ENCODE measurements around the gene OR10AD1.
"Not testable (repeated sequence)": the region's sequence is repeated elsewhere in the genome, so short reads cannot be mapped to it uniquely, and the experiment has no call there.

The OR10AD1 gene

GRCh38 chr12:48156652-48157017 is 46.5 kb downstream of the OR10AD1 start:
- H3K27ac ChIP-seq (ENCODE audit: low read length), result no peak overlapping the region
- H3K27me3 ChIP-seq (ENCODE audit: control insufficient read depth, insufficient read depth, low read length), result no peaks in the 10 kb centered on the region
- no peaks in the 10 kb centered on the region for H3K9me3 ChIP-seq (ENCODE audit: control insufficient read depth, low read depth, low read length)
- H3K9ac ChIP-seq (ENCODE audit: low read length), result peak overlapping the region; percentile 65
- H3K4me3 ChIP-seq (ENCODE audit: low read length), result peak overlapping the region; percentile 99
- H3K4me1 ChIP-seq (ENCODE audit: control insufficient read depth, low read depth, low read length), result peaks cover 3% of the 10 kb centered on the region
- no peaks in the 10 kb centered on the region for H3K36me3 ChIP-seq (ENCODE audit: control insufficient read depth, low read depth, low read length)

GRCh38 chr12:48155786-48156185 is 47.3 kb downstream of the OR10AD1 start:
- H3K4me3 ChIP-seq (ENCODE audit: low read length); H3K4me1 ChIP-seq (ENCODE audit: control insufficient read depth, low read depth, low read length); H3K9me3 ChIP-seq (ENCODE audit: control insufficient read depth, low read depth, low read length); H3K9ac ChIP-seq (ENCODE audit: low read length); H3K27ac ChIP-seq (ENCODE audit: low read length); H3K27me3 ChIP-seq (ENCODE audit: control insufficient read depth, insufficient read depth, low read length); H3K36me3 ChIP-seq (ENCODE audit: control insufficient read depth, low read depth, low read length): not testable (repeated sequence)

Data from iPS-18a (cell line).